ENCODE data around the gene WDR74.

Gene WDR74

DNA sequence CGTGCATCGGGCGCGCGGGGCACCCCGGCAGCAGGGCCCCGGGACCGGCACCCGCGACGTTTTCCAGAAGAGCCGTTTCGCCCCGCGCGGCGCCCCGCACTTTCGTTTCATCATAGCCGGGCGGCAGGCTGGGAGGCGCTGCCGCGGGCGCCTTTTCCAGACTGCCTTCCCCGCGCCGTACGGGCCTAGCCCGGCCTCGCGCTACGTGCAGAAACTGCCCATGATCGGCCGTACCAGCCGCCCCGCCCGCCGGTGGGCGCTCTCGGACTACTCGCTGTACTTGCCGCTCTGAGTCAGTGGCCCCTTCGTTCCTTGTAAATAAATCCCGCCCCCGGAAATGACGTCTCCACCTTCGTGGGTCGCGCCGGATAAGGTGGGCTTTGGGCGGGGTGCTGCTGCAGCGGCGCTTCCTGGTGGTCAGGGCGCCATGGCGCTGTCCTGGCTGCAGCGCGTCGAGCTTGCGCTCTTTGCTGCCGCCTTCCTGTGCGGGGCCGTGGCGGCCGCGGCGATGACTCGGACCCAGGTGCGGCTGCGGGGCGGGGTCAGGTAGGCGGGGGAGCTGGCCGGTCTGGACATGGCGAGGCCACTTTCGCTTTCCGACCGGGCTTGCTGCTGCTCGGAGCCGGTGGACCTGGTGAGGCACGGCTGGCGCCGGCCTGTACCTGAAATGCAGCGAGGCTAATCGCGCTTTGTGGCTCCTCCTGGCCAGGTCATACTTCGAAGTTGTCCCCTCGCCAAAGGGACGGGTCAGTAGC, 52.2 kb downstream of the WDR74 start, which contains the start of gene TMEM179B:
Gene TMEM179B (plus strand): TSS at position 398 of the 755 bp plus-strand sequence. CDS start 30 bp downstream, at position 428.
- TF ChIP-seq, protein P1, sequence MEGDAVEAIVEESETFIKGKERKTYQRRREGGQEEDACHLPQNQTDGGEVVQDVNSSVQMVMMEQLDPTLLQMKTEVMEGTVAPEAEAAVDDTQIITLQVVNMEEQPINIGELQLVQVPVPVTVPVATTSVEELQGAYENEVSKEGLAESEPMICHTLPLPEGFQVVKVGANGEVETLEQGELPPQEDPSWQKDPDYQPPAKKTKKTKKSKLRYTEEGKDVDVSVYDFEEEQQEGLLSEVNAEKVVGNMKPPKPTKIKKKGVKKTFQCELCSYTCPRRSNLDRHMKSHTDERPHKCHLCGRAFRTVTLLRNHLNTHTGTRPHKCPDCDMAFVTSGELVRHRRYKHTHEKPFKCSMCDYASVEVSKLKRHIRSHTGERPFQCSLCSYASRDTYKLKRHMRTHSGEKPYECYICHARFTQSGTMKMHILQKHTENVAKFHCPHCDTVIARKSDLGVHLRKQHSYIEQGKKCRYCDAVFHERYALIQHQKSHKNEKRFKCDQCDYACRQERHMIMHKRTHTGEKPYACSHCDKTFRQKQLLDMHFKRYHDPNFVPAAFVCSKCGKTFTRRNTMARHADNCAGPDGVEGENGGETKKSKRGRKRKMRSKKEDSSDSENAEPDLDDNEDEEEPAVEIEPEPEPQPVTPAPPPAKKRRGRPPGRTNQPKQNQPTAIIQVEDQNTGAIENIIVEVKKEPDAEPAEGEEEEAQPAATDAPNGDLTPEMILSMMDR (IDR thresholded peaks at IDR 0.05) = no peak

GRCh38 chr11:62786318-62787004, 52.9 kb downstream of the WDR74 start:
- TF ChIP-seq, protein P1 (IDR thresholded peaks at IDR 0.05) = peak; percentile 95
